ENCODE measurements around the gene FAH. TPM values are rescaled to one million over a fixed set of nuclear protein-coding genes. Genes with fewer than 3 reads are reported as not detected.

The FAH gene
- total and polyA plus RNA-seq, 2 donors (not counting 3 experiments of a cell fraction or from before 2014, with no cell fraction given) = 18.2 to 18.7 TPM

- no peak overlapping the region for H3K27ac ChIP-seq (ENCODE audit: insufficient read depth, low read depth, low read length)
- POLR2A ChIA-PET = no interaction called here
- CTCF ChIA-PET = interaction anchor here (0.9 to 1.5 kb wide), 3 partner anchors 17 to 581 kb away, joined by 3 to 4 read pairs (median 3); no protein-coding TSS in a partner anchor
- no peaks in the 10 kb centered on the region for H3K27me3 ChIP-seq (ENCODE audit: control insufficient read depth in 2 of 2, insufficient read depth in 2 of 2, low read length in 2 of 2)
- DNase-seq (ENCODE audit: low read depth, low spot score) = no peak
- H4K20me1 ChIP-seq (replicated peaks; ENCODE audit: control insufficient read depth, extremely low read depth, insufficient read depth, low read length) = no peaks in the 10 kb centered on the region
- no peak overlapping the region for H3K9ac ChIP-seq (replicated peaks; ENCODE audit: extremely low read depth, insufficient read depth, low read length)
- no peaks in the 10 kb centered on the region for H3K9me3 ChIP-seq (replicated peaks; ENCODE audit: control insufficient read depth, insufficient read depth, low read length)
- no peak for TF ChIP-seq CTCF (IDR thresholded peaks at IDR 0.05; ENCODE audit: extremely low read depth in 1 of 2, insufficient read depth in 1 of 2, low read depth in 1 of 2, low read length in 2 of 2)
- no peak for TF ChIP-seq MYC (IDR thresholded peaks at IDR 0.05; ENCODE audit: low read depth, low read length)
- no peak for TF ChIP-seq EZH2 (IDR thresholded peaks at IDR 0.05; ENCODE audit: borderline replicate concordance, low read depth, low read length, severe bottlenecking)
- no peak for TF ChIP-seq GATA2 (IDR thresholded peaks at IDR 0.05; ENCODE audit: insufficient read depth, insufficient read length, low read depth, low read length)
- TF ChIP-seq MAX (IDR thresholded peaks at IDR 0.05; ENCODE audit: insufficient read depth, insufficient read length) = no peak
- no peak for TF ChIP-seq POLR2A (IDR thresholded peaks at IDR 0.05; ENCODE audit: low read depth, low read length)
- TF ChIP-seq POLR2AphosphoS5 (IDR thresholded peaks at IDR 0.05; ENCODE audit: insufficient read depth, low read depth, low read length) = no peak
- TF ChIP-seq JUN (IDR thresholded peaks at IDR 0.05; ENCODE audit: borderline replicate concordance, insufficient read depth, insufficient read length, low read depth) = no peak
- TF ChIP-seq FOS (IDR thresholded peaks at IDR 0.05; ENCODE audit: borderline replicate concordance, insufficient read depth, low read length) = no peak
- no peaks in the 10 kb centered on the region for H3K79me2 ChIP-seq (ENCODE audit: control insufficient read depth, insufficient read depth, low read length)
- peak; percentile 43 for FAIRE-seq
- no peak overlapping the region for H3K4me3 ChIP-seq (replicated peaks in 1 of 3; ENCODE audit: insufficient read depth in 1 of 3, low read depth in 1 of 3, low read length in 3 of 3)
- intact Hi-C loops (cut with micrococcal nuclease) (loop anchor here (10.0 kb wide), 1 partner anchor 792 kb away; no protein-coding TSS in a partner anchor), dilution Hi-C loops (cut with MboI; ENCODE audit: extremely low pct_ligation_motif_present, low sequenced_read_pairs) (no loop called here)
- H3K9me1 ChIP-seq (replicated peaks; ENCODE audit: control insufficient read depth, extremely low read depth, insufficient read depth, low read length) = no peaks in the 10 kb centered on the region
- H2AFZ ChIP-seq (ENCODE audit: low read depth, low read length) = no peak overlapping the region
- H3K4me2 ChIP-seq (ENCODE audit: insufficient read depth, low read length) = no peak overlapping the region
- H3K4me1 ChIP-seq (ENCODE audit: control insufficient read depth, extremely low read depth, insufficient read depth, low read length) = peaks cover 17% of the 10 kb centered on the region
- H3K36me3 ChIP-seq (ENCODE audit: control insufficient read depth in 2 of 2, extremely low read depth in 1 of 2, insufficient read depth in 2 of 2, low read length in 2 of 2) = no peaks in the 10 kb centered on the region
- no TSS peak for BruUV-seq (replicated peaks)
These were observed 24.4 kb downstream of the FAH start for GRCh38 chr15:80177156-80177555.

Measured in endothelial cell of umbilical vein (primary cell).